H9 (cell line): Measurements from ENCODE around the gene WNT5B. TPM values are rescaled to one million over a fixed set of nuclear protein-coding genes. Genes with fewer than 3 reads are reported as not detected.

Source experiments
- DNase-seq: peaks from one replicate; pipeline ENCODE4 v3.0.0-alpha.2; 2017
- H2AFZ ChIP-seq: one replicate; pipeline ENCODE4 v1.6.1; 2013; ENCODE audit warnings: mild to moderate bottlenecking, low read length, control low read depth, moderate library complexity
- H2AK5ac ChIP-seq: 2 replicates; pipeline ENCODE4 v1.6.1; 2013; ENCODE audit warnings: low read length, control low read depth, mixed read lengths; ENCODE audit not compliant: insufficient read length
- H2BK120ac ChIP-seq: one replicate; pipeline ENCODE4 v1.6.1; 2013; ENCODE audit warnings: low read depth, mild to moderate bottlenecking, low read length, control low read depth, inconsistent platforms; ENCODE audit not compliant: poor library complexity, severe bottlenecking
- H2BK12ac ChIP-seq: 2 replicates; pipeline ENCODE4 v1.6.1; 2013; ENCODE audit warnings: low read length, control low read depth, mixed read lengths, low read depth; ENCODE audit not compliant: insufficient read length
- H2BK15ac ChIP-seq: 2 replicates; pipeline ENCODE4 v1.6.1; 2013; ENCODE audit warnings: low read depth, low read length, control low read depth
- H2BK20ac ChIP-seq: one replicate; pipeline ENCODE4 v1.6.1; 2013; ENCODE audit warnings: low read depth, mild to moderate bottlenecking, low read length, control low read depth, inconsistent platforms; ENCODE audit not compliant: poor library complexity, severe bottlenecking
- H2BK5ac ChIP-seq: 2 replicates; pipeline ENCODE4 v1.6.1; 2013; ENCODE audit warnings: low read length, control low read depth, mixed read lengths; ENCODE audit not compliant: insufficient read length
- H3K14ac ChIP-seq: 2 replicates; pipeline ENCODE4 v1.6.1; 2013; ENCODE audit warnings: low read length, control low read depth; ENCODE audit not compliant: insufficient read depth
- H3K18ac ChIP-seq: 2 replicates; pipeline ENCODE4 v1.6.1; 2013; ENCODE audit warnings: low read depth, mild to moderate bottlenecking, mixed read lengths, low read length, control low read depth; ENCODE audit not compliant: insufficient read length
- H3K23ac ChIP-seq: 2 replicates; pipeline ENCODE4 v1.6.1; 2013; ENCODE audit warnings: low read length, control low read depth, mixed read lengths, low read depth; ENCODE audit not compliant: insufficient read length
- H3K23me2 ChIP-seq: 2 replicates; pipeline ENCODE4 v1.6.1; 2013; ENCODE audit warnings: low read depth, mild to moderate bottlenecking, mixed read lengths, low read length, control low read depth; ENCODE audit not compliant: insufficient read length, poor library complexity, severe bottlenecking
- H3K27ac ChIP-seq: 2 replicates; pipeline ENCODE4 v1.5.1; 2013; ENCODE audit warnings: low read length, control low read depth, mixed read lengths, low read depth; ENCODE audit not compliant: insufficient read length
- H3K27me3 ChIP-seq: 2 replicates; pipeline ENCODE4 v1.6.1; 2013; ENCODE audit warnings: low read length, control low read depth, inconsistent platforms; ENCODE audit not compliant: insufficient read depth
- H3K4ac ChIP-seq: 2 replicates; pipeline ENCODE4 v1.6.1; 2013; ENCODE audit warnings: low read depth, mild to moderate bottlenecking, control low read depth, inconsistent platforms, low read length, moderate library complexity
- H3K4me1 ChIP-seq: 2 replicates; pipeline ENCODE4 v1.6.1; 2013; ENCODE audit warnings: low read length, control low read depth, inconsistent platforms; ENCODE audit not compliant: insufficient read depth
- H3K4me2 ChIP-seq: 2 replicates; pipeline ENCODE4 v1.6.1; 2013; ENCODE audit warnings: low read length, control low read depth, mixed read lengths; ENCODE audit not compliant: insufficient read length, insufficient read depth
- H3K56ac ChIP-seq: 2 replicates; pipeline ENCODE4 v1.6.1; 2013; ENCODE audit warnings: low read depth, mild to moderate bottlenecking, mixed read lengths, low read length, control low read depth; ENCODE audit not compliant: insufficient read length
- H3K79me1 ChIP-seq: 2 replicates; pipeline ENCODE4 v1.6.1; 2013; ENCODE audit warnings: low read depth, mild to moderate bottlenecking, moderate library complexity, low read length, control low read depth, inconsistent platforms; ENCODE audit not compliant: insufficient read depth, poor library complexity, severe bottlenecking
- H3K79me2 ChIP-seq: 2 replicates; pipeline ENCODE4 v1.6.1; 2013; ENCODE audit warnings: low read length, control low read depth, inconsistent platforms; ENCODE audit not compliant: insufficient read depth
- H3K9ac ChIP-seq: 2 replicates; pipeline ENCODE4 v1.6.1; 2013; ENCODE audit warnings: low read length, control low read depth, mixed read lengths; ENCODE audit not compliant: insufficient read length; ENCODE audit errors: extremely low read depth
- H3K9me3 ChIP-seq: one replicate; pipeline ENCODE4 v1.6.1; 2013; ENCODE audit warnings: low read depth, low read length, inconsistent platforms; ENCODE audit not compliant: control insufficient read depth
- H3T11ph ChIP-seq: one replicate; pipeline ENCODE4 v1.6.1; 2013; ENCODE audit warnings: mild to moderate bottlenecking, low read length, control low read depth, inconsistent platforms
- H4K20me1 ChIP-seq: one replicate; pipeline ENCODE4 v1.6.1; 2013; ENCODE audit not compliant: control insufficient read depth, insufficient read length, insufficient read depth
- H4K5ac ChIP-seq: 2 replicates; pipeline ENCODE4 v1.6.1; 2013; ENCODE audit warnings: low read depth, mild to moderate bottlenecking, mixed read lengths, low read length, control low read depth; ENCODE audit not compliant: insufficient read length
- H4K8ac ChIP-seq: replicated peaks from 2 replicates; pipeline ENCODE4 v1.6.1; 2013; ENCODE audit warnings: low read length, control low read depth, mixed read lengths, low read depth; ENCODE audit not compliant: insufficient read length
- H4K91ac ChIP-seq: 2 replicates; pipeline ENCODE4 v1.6.1; 2013; ENCODE audit warnings: low read depth, mild to moderate bottlenecking, moderate library complexity, mixed read lengths, low read length, control low read depth; ENCODE audit not compliant: insufficient read length
- H3K27ac Mint-ChIP-seq, 3 experiments: 2 replicates in 2 of 3; 3 replicates in 1 of 3; pipeline ENCODE4 v1.8.0; 2020 to 2021; ENCODE audit warnings: mixed read lengths in 3 of 3, mild to moderate bottlenecking in 1 of 3, moderate library complexity in 1 of 3
- H3K27me3 Mint-ChIP-seq: 2 replicates; pipeline ENCODE4 v1.8.0; 2021; ENCODE audit warnings: low read depth, mild to moderate bottlenecking, moderate library complexity, mixed read lengths
- H3K36me3 Mint-ChIP-seq, 3 experiments: 2 replicates in 2 of 3; 3 replicates in 1 of 3; pipeline ENCODE4 v1.8.0; 2020 to 2021; ENCODE audit warnings: low read depth in 3 of 3, mixed read lengths in 3 of 3; ENCODE audit not compliant: insufficient read depth in 1 of 3
- H3K4me1 Mint-ChIP-seq, 2 experiments: 2 replicates each; pipeline ENCODE4 v1.8.0; 2020; ENCODE audit warnings: mixed read lengths in 2 of 2
- H3K4me3 Mint-ChIP-seq, 2 experiments: 2 replicates in 1 of 2; 3 replicates in 1 of 2; pipeline ENCODE4 v1.8.0; 2020 to 2021; ENCODE audit warnings: mild to moderate bottlenecking in 2 of 2, mixed read lengths in 2 of 2, moderate library complexity in 1 of 2
- H3K9me3 Mint-ChIP-seq, 2 experiments: 2 replicates in 1 of 2; 3 replicates in 1 of 2; pipeline ENCODE4 v1.8.0; 2020; ENCODE audit warnings: mild to moderate bottlenecking in 2 of 2, mixed read lengths in 2 of 2, moderate library complexity in 1 of 2
- WGBS: extraction: QIAGEN DNeasy Blood & Tissue Kit; methylation state at CpG from one replicate; pipeline ENCODE4 v1.1.7; 2013; ENCODE audit warnings: missing lambda C conversion rate, low lambda C conversion rate, mixed read lengths; ENCODE audit not compliant: insufficient read length; ENCODE audit errors: extremely low coverage; 5-methylcytosine and 5-hydroxymethylcytosine counted together
- total RNA-seq: library from RNA; stranded (reverse); gene quantifications from 2 replicates; pipeline ENCODE4 v1.2.1, GENCODE V29; 2021
- TF ChIP-seq, protein P1 (sequence below): fragments of 200-600 bp; sonication (generic); conservative IDR thresholded peaks from 3 replicates; pipeline ENCODE4 v1.8.0; 2021; ENCODE audit warnings: antibody characterized with exemption, mild to moderate bottlenecking

Gene WNT5B
- total RNA-seq, 1 experiment from 2014 or later = 1.5 TPM

DNA sequence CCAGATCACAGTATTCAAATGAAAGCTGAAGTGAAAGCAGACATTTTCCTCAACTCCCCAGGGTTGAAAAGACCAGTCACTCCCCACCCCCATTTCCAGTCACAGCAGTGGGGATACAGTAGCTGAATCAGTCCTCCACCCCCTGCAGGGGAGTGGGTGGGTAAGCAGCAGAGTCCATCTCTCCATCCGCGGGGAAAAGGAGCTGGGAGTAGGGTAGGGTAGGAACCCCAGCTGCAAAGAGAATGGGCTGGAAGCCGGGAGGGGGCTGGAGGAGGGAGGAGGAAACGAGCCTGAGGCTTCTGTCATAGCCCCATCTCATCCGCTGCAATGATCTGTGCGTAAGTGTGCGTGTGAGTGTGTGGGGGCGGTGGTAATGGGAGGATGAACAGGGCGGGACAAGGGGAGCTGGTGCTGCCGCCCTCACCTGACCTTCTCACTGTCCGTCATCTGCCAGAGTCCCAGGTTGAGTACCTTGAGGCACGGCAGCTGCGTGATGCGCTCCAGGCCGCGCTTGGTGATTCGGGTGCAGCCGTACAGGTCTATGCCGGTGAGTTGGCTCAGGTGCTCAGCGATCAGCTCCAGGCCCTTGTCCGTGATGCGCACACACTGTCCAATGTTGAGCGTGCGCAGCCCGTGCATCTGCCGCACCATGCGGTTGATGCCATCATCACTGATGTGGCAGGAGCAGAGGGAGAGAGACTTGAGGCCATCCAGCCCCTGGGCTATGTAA, 36.4 kb upstream of the WNT5B start:
- peaks cover 57 to 68% of the 10 kb centered on the region in 2 experiments for H3K4me1 Mint-ChIP-seq
- Histone ChIP-seq H3K9ac (no peak overlapping the region), H3K79me2 (no peaks in the 10 kb centered on the region; the same call in 1 of the 2 replicates), H3K23ac (no peak overlapping the region), H4K20me1 (peaks cover 5% of the 10 kb centered on the region), H2BK12ac (no peak overlapping the region), H3K18ac (no peak overlapping the region), H4K91ac (no peak overlapping the region), H2AFZ (no peak overlapping the region), H2BK20ac (no peak overlapping the region), H3K23me2 (peaks cover 27% of the 10 kb centered on the region), H3K4me1 (peaks cover 15% of the 10 kb centered on the region), H3K27ac (no peak overlapping the region), H3K56ac (no peak overlapping the region), H3K14ac (no peak overlapping the region; the same call in 1 of the 2 replicates), H2BK15ac (no peak overlapping the region), H3K79me1 (no peaks in the 10 kb centered on the region), H3K4ac (no peak overlapping the region), H3K27me3 (peaks cover 33% of the 10 kb centered on the region; the same call in 1 of the 2 replicates), H4K8ac (no peak overlapping the region), H2AK5ac (no peak overlapping the region), H3T11ph (no peak overlapping the region), H2BK120ac (no peak overlapping the region), H4K5ac (no peak overlapping the region), H3K9me3 (no peaks in the 10 kb centered on the region), H3K4me2 (peak overlapping the region; percentile 83), H2BK5ac (no peak overlapping the region)
- peaks cover 0 to 1% of the 10 kb centered on the region in 2 experiments; a peak in 3 of 5 replicates for H3K9me3 Mint-ChIP-seq
- H3K27ac Mint-ChIP-seq = no peak overlapping the region
- peaks cover 0 to 2% (median 0%) of the 10 kb centered on the region in 3 experiments; a peak in 1 of 7 replicates for H3K36me3 Mint-ChIP-seq
- DNase-seq = peak; percentile 62
- peaks cover 74% of the 10 kb centered on the region for H3K27me3 Mint-ChIP-seq
- peak overlapping the region; percentile 71 to 88 for H3K4me3 Mint-ChIP-seq
- no CpG with 5 or more reads among the region's 27 CpGs for WGBS
- TF ChIP-seq, protein P1, sequence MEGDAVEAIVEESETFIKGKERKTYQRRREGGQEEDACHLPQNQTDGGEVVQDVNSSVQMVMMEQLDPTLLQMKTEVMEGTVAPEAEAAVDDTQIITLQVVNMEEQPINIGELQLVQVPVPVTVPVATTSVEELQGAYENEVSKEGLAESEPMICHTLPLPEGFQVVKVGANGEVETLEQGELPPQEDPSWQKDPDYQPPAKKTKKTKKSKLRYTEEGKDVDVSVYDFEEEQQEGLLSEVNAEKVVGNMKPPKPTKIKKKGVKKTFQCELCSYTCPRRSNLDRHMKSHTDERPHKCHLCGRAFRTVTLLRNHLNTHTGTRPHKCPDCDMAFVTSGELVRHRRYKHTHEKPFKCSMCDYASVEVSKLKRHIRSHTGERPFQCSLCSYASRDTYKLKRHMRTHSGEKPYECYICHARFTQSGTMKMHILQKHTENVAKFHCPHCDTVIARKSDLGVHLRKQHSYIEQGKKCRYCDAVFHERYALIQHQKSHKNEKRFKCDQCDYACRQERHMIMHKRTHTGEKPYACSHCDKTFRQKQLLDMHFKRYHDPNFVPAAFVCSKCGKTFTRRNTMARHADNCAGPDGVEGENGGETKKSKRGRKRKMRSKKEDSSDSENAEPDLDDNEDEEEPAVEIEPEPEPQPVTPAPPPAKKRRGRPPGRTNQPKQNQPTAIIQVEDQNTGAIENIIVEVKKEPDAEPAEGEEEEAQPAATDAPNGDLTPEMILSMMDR = peak; percentile 11; the same call in 1 of the 3 replicates
